SK-N-SH (cell line): ENCODE results near the gene RAD51B.

Source experiments
- CTCF ChIP-seq: fragments of 200-600 bp; sonication (generic); IDR thresholded peaks from 2 replicates; pipeline ENCODE4 v1.6.1; 2017; ENCODE audit warnings: antibody characterized with exemption, mild to moderate bottlenecking, moderate library complexity
- EP300 ChIP-seq, 2 experiments: IDR thresholded peaks; 2 replicates each; pipeline versions ENCODE4 v1.4.0 to v1.6.1; 2012; ENCODE audit warnings: borderline replicate concordance in 1 of 2, low read depth in 1 of 2, low read length in 1 of 2
- FOXM1 ChIP-seq: IDR thresholded peaks from 2 replicates; pipeline ENCODE4 v1.4.0; 2012; ENCODE audit warnings: low read depth, mild to moderate bottlenecking
- GABPA ChIP-seq: IDR thresholded peaks from 2 replicates; pipeline ENCODE4 v1.4.0; 2012; ENCODE audit warnings: low read depth, mild to moderate bottlenecking
- GATA2 ChIP-seq: sonication (generic); formaldehyde crosslinking; IDR thresholded peaks from 2 replicates; pipeline ENCODE4 v1.5.0; 2020; ENCODE audit warnings: mild to moderate bottlenecking, missing genetic modification reagents
- MAX ChIP-seq: IDR thresholded peaks from 2 replicates; pipeline ENCODE4 v1.4.0; 2012; ENCODE audit warnings: low read depth
- RAD21 ChIP-seq: IDR thresholded peaks from 2 replicates; pipeline ENCODE4 v1.6.1; 2012; ENCODE audit warnings: mild to moderate bottlenecking, low read length
- SIN3A ChIP-seq: IDR thresholded peaks from 2 replicates; pipeline ENCODE4 v1.6.1; 2012; ENCODE audit warnings: low read depth, mild to moderate bottlenecking, low read length, moderate library complexity, borderline replicate concordance
- USF2 ChIP-seq: fragments of 150-350 bp; IDR thresholded peaks from 2 replicates; pipeline ENCODE4 v1.6.1; 2017; ENCODE audit warnings: antibody characterized with exemption, low read length, low read depth, borderline replicate concordance

- TF ChIP-seq CTCF = no peak
- TF ChIP-seq MAX = no peak
- TF ChIP-seq GATA2 (CRISPR knock-in tag) = no peak
- no peak for TF ChIP-seq EP300 (IDR thresholded peaks at IDR 0.05; ENCODE audit: borderline replicate concordance in 1 of 2, low read depth in 1 of 2, low read length in 1 of 2)
- no peak for TF ChIP-seq GABPA
- TF ChIP-seq USF2 = no peak
- TF ChIP-seq FOXM1 = no peak
- TF ChIP-seq RAD21 = no peak
- no peak for TF ChIP-seq SIN3A
These were observed 18.8 kb upstream of the RAD51B start for GRCh38 chr14:67800743-67801142.
